DOHH2 (cell line): ENCODE results near the gene AKNA.
"Not testable (repeated sequence)": the region's sequence is repeated elsewhere in the genome, so short reads cannot be mapped to it uniquely, and the experiment has no call there.

Experiments
- H3F3A ChIP-seq: fragments of 200-600 bp; sonication (generic), shearing (Covaris generic); 2 replicates; pipeline ENCODE4 v1.6.0; 2016; ENCODE audit warnings: antibody characterized with exemption, mild to moderate bottlenecking; ENCODE audit not compliant: control insufficient read depth, insufficient read depth
- H3K27ac ChIP-seq: fragments of 200-600 bp; sonication (generic); 2 replicates; pipeline ENCODE4 v1.5.1; 2014; ENCODE audit warnings: low read depth, mild to moderate bottlenecking, low read length, moderate library complexity
- H3K27me3 ChIP-seq: fragments of 200-600 bp; sonication (generic); 2 replicates; pipeline ENCODE4 v1.6.1; 2014; ENCODE audit warnings: mild to moderate bottlenecking, low read length, mixed read lengths; ENCODE audit not compliant: control insufficient read depth
- H3K36me3 ChIP-seq: fragments of 200-600 bp; sonication (generic); 2 replicates; pipeline ENCODE4 v1.6.1; 2014; ENCODE audit warnings: mild to moderate bottlenecking, low read length, moderate library complexity, mixed read lengths; ENCODE audit not compliant: control insufficient read depth
- H3K4me1 ChIP-seq: fragments of 200-600 bp; sonication (generic); 2 replicates; pipeline ENCODE4 v1.6.1; 2014; ENCODE audit warnings: mild to moderate bottlenecking, low read length, mixed read lengths; ENCODE audit not compliant: control insufficient read depth
- H3K4me2 ChIP-seq: fragments of 200-600 bp; sonication (generic); 2 replicates; pipeline ENCODE4 v1.6.0; 2014; ENCODE audit warnings: mild to moderate bottlenecking, low read length, moderate library complexity
- H3K4me3 ChIP-seq: fragments of 200-600 bp; sonication (generic); 2 replicates; pipeline ENCODE4 v1.5.1; 2014; ENCODE audit warnings: mild to moderate bottlenecking, low read length, mixed read lengths
- H3K79me2 ChIP-seq: fragments of 200-600 bp; sonication (generic); 2 replicates; pipeline ENCODE4 v1.6.1; 2014; ENCODE audit warnings: mild to moderate bottlenecking, low read length, mixed read lengths; ENCODE audit not compliant: control insufficient read depth
- H3K9me2 ChIP-seq: fragments of 200-600 bp; sonication (generic); replicated peaks from 2 replicates; pipeline ENCODE4 v1.6.1; 2014; ENCODE audit warnings: mild to moderate bottlenecking, low read length, mixed read lengths; ENCODE audit not compliant: control insufficient read depth
- H3K9me3 ChIP-seq: fragments of 200-600 bp; sonication (generic); 2 replicates; pipeline ENCODE4 v1.6.1; 2014; ENCODE audit warnings: antibody characterized with exemption, low read length, mixed read lengths; ENCODE audit not compliant: control insufficient read depth, insufficient read depth
- H4K20me1 ChIP-seq: fragments of 200-600 bp; sonication (generic); 2 replicates; pipeline ENCODE4 v1.6.0; 2014; ENCODE audit warnings: low read depth, mild to moderate bottlenecking, antibody characterized with exemption, low read length, moderate library complexity; ENCODE audit not compliant: control insufficient read depth, insufficient read depth
- CTCF ChIP-seq: fragments of 200-600 bp; sonication (generic); IDR thresholded peaks from one replicate; pipeline ENCODE4 v1.5.1; 2014; ENCODE audit warnings: antibody characterized with exemption, mild to moderate bottlenecking, low read depth, low read length; ENCODE audit not compliant: poor library complexity, severe bottlenecking
- EZH2phosphoT487 ChIP-seq: fragments of 200-600 bp; sonication (generic); IDR thresholded peaks from 2 replicates; pipeline ENCODE4 v1.6.1; 2017; ENCODE audit warnings: borderline replicate concordance, mild to moderate bottlenecking, antibody characterized with exemption, low read length, moderate library complexity, mixed read lengths

The AKNA gene

DNA sequence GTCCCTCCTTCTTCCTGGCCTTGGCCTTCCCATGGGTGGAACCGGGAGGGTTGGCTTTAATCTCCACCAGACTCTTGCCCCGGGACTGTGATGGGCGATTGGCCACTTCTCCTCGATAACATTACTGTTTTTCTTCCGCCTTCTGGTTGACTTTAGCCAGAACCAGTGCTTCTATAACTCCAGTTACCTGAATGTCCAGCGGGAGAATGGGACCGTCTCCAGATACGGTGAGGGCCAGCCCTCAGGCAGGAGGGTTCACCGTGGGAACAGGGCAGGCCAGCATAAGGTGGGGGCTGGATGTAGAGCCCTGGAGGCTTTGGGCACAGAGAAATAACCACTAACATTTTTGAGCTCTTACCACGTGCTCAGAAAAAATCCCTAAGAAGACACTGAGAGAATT, 57.1 kb downstream of the AKNA start:
- peaks cover 14% of the 10 kb centered on the region for H3K36me3 ChIP-seq
- peaks cover 5% of the 10 kb centered on the region; the same call in 1 of the 2 replicates for H3K9me3 ChIP-seq
- 0 out of 2 replicates have a peak, but pooled peaks cover 7% of the 10 kb centered on the region for H3F3A ChIP-seq
- H3K4me2 ChIP-seq = no peak overlapping the region
- H3K27me3 ChIP-seq = no peaks in the 10 kb centered on the region
- no peak overlapping the region for H3K4me3 ChIP-seq
- no peaks in the 10 kb centered on the region for H3K4me1 ChIP-seq
- TF ChIP-seq EZH2phosphoT487 (no peak), CTCF (no peak)
- H3K79me2 ChIP-seq = no peaks in the 10 kb centered on the region
- H3K27ac ChIP-seq = no peak overlapping the region
- H3K9me2 ChIP-seq = no peaks in the 10 kb centered on the region
- no peaks in the 10 kb centered on the region for H4K20me1 ChIP-seq

GRCh38 chr9:114329625-114330022, 58.2 kb downstream of the AKNA start, which contains the start of gene ORM2:
Gene ORM2 (plus strand): TSS chr9:114329869. CDS start chr9:114329905, 36 bp downstream.
- not testable (repeated sequence) for H3K36me3 ChIP-seq, H3K9me3 ChIP-seq, H3F3A ChIP-seq, H3K79me2 ChIP-seq, H3K9me2 ChIP-seq, H3K4me3 ChIP-seq, H3K4me1 ChIP-seq, H3K4me2 ChIP-seq, H3K27me3 ChIP-seq, H3K27ac ChIP-seq, H4K20me1 ChIP-seq

DNA sequence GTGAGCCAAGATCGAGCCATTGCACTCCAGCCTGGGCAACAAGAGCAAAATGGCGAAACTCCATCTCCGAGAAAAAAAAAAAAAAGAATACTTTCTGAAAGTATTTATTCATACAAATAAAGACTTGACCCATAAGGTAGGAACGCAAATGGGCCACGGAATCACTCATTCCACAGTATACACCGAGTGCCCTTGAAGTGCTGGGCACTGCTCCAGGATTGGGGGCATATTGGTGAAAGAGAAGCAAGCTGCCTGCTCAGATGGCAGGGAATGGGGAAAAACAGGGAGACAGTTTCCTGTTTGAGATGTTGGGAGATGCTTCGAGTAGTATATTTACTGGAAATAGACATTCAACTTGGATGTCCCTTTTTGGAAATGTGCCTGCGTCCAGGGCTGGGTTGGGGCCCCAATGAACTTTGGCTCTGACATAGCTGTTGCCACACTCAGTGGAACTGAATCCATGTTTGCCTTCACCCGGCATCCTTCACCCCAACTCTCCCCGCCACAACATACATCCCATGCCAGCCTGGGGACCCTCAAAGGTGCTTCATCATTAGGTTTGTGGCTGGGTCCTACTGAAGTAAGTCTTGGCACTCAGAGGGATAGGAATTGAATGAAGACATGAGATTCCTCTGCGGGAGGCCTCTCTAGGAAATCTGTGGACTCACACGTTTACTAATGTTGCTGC, 58.7 kb downstream of the AKNA start:
- not testable (repeated sequence) for H3K79me2 ChIP-seq, H3K9me3 ChIP-seq, H3K4me2 ChIP-seq, H3F3A ChIP-seq, H3K27ac ChIP-seq, H3K9me2 ChIP-seq, H3K36me3 ChIP-seq, H4K20me1 ChIP-seq, H3K4me1 ChIP-seq, H3K4me3 ChIP-seq, H3K27me3 ChIP-seq

- not testable (repeated sequence) for H3K27me3 ChIP-seq, H3K9me2 ChIP-seq, H3K27ac ChIP-seq, H3K36me3 ChIP-seq, H4K20me1 ChIP-seq, H3K4me3 ChIP-seq, H3K4me1 ChIP-seq, H3K9me3 ChIP-seq, H3K79me2 ChIP-seq, H3K4me2 ChIP-seq, H3F3A ChIP-seq
These were observed 59.4 kb downstream of the AKNA start for GRCh38 chr9:114328357-114328820.

DNA sequence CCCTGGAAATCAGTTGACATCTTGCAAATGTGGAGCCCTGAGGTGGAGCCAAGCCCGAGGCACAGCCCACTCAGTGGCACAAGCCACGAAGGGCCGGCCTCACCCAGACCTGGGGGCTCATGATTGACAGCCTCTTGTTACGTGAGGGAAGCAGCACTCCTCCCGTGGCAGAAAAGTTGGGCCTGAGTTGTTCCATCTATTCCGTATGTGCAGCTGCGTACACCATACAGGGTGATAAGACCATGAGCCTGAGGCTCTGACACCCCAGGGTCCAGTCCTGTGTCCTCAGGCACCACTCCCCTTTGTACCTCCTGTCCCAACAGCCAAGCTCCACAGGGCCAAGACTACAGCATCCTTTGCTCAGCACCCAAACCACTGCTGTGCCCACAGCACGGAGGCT, 60.0 kb downstream of the AKNA start:
- Histone ChIP-seq H3K27ac (no peak overlapping the region), H3K4me1 (no peaks in the 10 kb centered on the region), H3K27me3 (0 out of 2 replicates have a peak, but pooled peaks cover 2% of the 10 kb centered on the region), H3K9me2 (no peaks in the 10 kb centered on the region), H3K79me2 (no peaks in the 10 kb centered on the region), H3K9me3 (no peaks in the 10 kb centered on the region; the same call in 1 of the 2 replicates), H4K20me1 (no peaks in the 10 kb centered on the region), H3K4me2 (no peak overlapping the region), H3F3A (0 out of 2 replicates have a peak, but pooled peaks cover 3% of the 10 kb centered on the region), H3K36me3 (no peaks in the 10 kb centered on the region), H3K4me3 (no peak overlapping the region)
- TF ChIP-seq EZH2phosphoT487 (no peak), CTCF (no peak)

DNA sequence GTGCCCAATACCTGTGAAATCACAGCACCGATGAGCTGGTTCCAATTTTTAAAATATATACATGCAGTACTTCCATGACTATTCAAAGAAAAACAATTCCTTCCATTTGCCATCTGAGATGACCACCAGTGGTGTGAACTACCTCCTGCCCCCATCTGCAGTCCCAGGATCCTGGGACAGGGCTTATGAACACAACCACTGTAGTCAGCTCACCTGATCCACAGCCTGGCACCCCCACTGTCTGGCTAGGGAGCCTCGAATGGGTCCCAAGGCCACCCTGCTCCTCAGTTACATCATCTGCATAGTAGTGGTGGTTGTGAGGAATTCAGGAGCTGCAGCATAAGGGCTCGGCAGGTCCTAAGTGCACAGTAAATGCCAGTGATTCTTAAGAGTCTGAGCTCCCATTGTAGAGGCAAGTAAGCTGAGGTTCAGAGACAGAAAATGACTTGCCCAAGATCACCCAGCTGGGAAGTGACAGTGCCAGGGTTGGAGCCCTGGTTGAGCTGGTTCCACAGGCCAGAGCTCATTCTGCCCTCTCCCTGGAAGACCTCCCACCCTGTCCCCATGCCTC, 62.0 kb downstream of the AKNA start:
- H3K9me3 ChIP-seq, H4K20me1 ChIP-seq, H3K27ac ChIP-seq, H3K79me2 ChIP-seq, H3K4me2 ChIP-seq, H3K4me1 ChIP-seq, H3K36me3 ChIP-seq, H3K9me2 ChIP-seq, H3K4me3 ChIP-seq, H3K27me3 ChIP-seq, H3F3A ChIP-seq: not testable (repeated sequence)
